Stimulated activated CD4-positive, alpha-beta T cell treated with anti-CD3 and anti-CD28 coated beads, TNF-alpha, amount 100 ng/mL, for 48 hours (primary cell): ENCODE data around the gene HTR1D.

Source experiments
- DNase-seq, 3 donors: peaks; one replicate each; pipeline ENCODE4 v3.0.0-alpha.2; 2020; ENCODE audit warnings: low read depth in 3 of 3

Gene HTR1D

DNA sequence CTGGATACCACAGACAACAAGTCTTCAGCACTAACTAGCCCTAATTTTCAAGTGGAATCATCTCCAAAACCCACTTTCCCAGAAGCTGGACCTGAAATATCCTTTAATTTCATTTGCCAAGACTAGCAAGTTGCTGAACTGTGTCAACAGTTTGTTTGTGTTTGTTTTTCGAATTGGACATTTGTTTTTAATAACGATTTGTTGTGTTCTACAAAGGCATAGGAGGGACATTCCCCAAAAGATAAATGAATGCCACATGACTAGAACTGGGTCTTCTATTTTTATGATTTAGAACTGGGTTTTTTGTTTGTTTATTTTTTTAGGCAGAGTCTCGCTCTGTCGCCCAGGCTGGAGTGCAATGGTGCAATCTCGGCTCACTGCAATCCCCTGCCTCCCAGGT, 66.6 kb downstream of the HTR1D start:
- no peak for DNase-seq

DNA sequence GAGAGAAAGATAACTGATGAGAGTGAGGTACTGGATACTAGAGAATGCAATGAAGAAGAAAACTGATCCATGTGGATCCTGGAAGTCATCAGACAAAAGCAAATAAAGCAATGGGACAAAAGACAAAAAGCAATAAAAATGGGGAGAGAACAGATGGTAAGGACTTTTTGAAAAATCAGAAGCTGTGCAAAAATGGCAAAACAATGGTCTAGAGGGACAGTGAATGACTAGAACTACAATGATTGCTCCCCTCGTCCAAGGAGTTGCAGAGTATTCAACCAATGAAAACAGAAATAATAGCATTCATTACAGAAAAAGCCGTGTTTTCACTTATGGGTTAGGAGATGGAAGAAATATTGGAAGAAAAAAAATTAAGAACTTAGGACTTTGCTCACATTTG, 67.2 kb downstream of the HTR1D start:
- DNase-seq: no peak

DNA sequence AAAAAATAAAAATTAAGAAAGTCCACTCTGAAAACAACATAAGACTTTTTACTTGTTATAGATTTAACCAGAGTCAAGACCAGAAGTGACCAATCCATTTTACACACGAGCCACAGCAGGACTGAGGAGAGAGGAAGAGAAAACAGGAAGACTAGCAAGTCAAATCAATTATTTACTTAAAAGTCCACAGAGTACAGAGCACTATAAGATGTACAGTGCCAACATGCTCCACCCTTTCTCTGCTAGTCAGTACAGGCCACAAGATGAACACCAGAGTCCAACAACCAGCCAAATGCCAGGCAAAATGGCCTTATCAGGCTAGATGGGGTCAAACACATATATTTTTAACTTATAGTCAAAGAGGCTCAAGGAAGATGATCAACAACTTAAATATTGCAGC, 68.2 kb downstream of the HTR1D start:
- DNase-seq: no peak

DNA sequence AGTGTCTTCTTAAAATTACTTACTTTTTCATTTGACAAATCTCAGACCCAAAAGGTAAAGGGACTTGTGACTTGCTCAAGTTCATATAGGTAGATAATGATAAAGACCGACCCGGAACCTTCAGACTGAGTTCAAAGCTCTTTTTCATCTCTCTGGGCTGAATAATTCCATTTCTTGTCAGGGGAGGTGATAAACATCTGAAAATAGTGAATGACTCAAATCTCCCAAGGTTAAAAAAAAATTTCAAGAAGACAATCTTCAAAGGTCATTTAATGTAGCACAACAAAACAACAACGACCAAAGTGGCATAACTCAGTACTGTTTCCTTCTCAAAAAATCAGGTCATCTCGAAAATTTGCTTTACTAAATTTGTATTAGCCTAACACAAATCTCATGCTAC, 69.2 kb downstream of the HTR1D start:
- DNase-seq: no peak
